SU-DHL-6 (cell line): ENCODE data around the gene BANP.

Experiments
- H2AFZ ChIP-seq: fragments of 200-600 bp; sonication (generic); 2 replicates; pipeline ENCODE4 v1.6.1; 2014; ENCODE audit warnings: low read depth, mild to moderate bottlenecking, moderate library complexity, mixed read lengths, antibody characterized with exemption, low read length; ENCODE audit not compliant: severe bottlenecking
- H3F3A ChIP-seq: fragments of 200-600 bp; shearing (Covaris generic); 2 replicates; pipeline ENCODE4 v1.6.0; 2016; ENCODE audit warnings: antibody characterized with exemption, mild to moderate bottlenecking; ENCODE audit not compliant: insufficient read depth
- H3K27ac ChIP-seq: fragments of 200-600 bp; sonication (generic); 2 replicates; pipeline ENCODE4 v1.5.1; 2016; ENCODE audit warnings: low read depth, mild to moderate bottlenecking, low read length, moderate library complexity, mixed read lengths
- H3K27me3 ChIP-seq: fragments of 200-600 bp; sonication (generic), shearing (Covaris generic); 2 replicates; pipeline ENCODE4 v1.6.0; 2014; ENCODE audit warnings: mild to moderate bottlenecking, low read length
- H3K36me3 ChIP-seq: fragments of 200-600 bp; sonication (generic); 2 replicates; pipeline ENCODE4 v1.6.1; 2014; ENCODE audit warnings: mild to moderate bottlenecking, low read length, mixed read lengths
- H3K4me2 ChIP-seq: fragments of 300-600, 200-600 bp; shearing (Covaris generic), sonication (generic); 2 replicates; pipeline ENCODE4 v1.6.0; 2014; ENCODE audit warnings: low read length, low read depth, mild to moderate bottlenecking; ENCODE audit not compliant: poor library complexity, severe bottlenecking
- H3K4me3 ChIP-seq: fragments of 200-600 bp; sonication (generic); 2 replicates; pipeline ENCODE4 v1.5.1; 2014; ENCODE audit warnings: antibody characterized with exemption, low read length, mild to moderate bottlenecking, mixed read lengths; ENCODE audit not compliant: insufficient read depth, poor library complexity, severe bottlenecking
- H3K79me2 ChIP-seq: fragments of 200-600 bp; sonication (generic); 2 replicates; pipeline ENCODE4 v1.6.1; 2014; ENCODE audit warnings: mild to moderate bottlenecking, low read length, moderate library complexity; ENCODE audit not compliant: insufficient read depth
- H3K9ac ChIP-seq: fragments of 200-600 bp; sonication (generic); 2 replicates; pipeline ENCODE4 v1.7.0; 2014; ENCODE audit warnings: mild to moderate bottlenecking, low read length
- H3K9me2 ChIP-seq: fragments of 200-600 bp; sonication (generic); replicated peaks from 2 replicates; pipeline ENCODE4 v1.6.1; 2014; ENCODE audit warnings: low read length; ENCODE audit not compliant: insufficient read depth
- H3K9me3 ChIP-seq: fragments of 200-600 bp; sonication (generic); 2 replicates; pipeline ENCODE4 v1.6.1; 2014; ENCODE audit warnings: low read length, mixed read lengths; ENCODE audit not compliant: insufficient read depth
- H4K20me1 ChIP-seq: fragments of 200-600 bp; sonication (generic); 2 replicates; pipeline ENCODE4 v1.6.1; 2014; ENCODE audit warnings: low read depth, mild to moderate bottlenecking, antibody characterized with exemption, low read length, moderate library complexity, mixed read lengths
- CTCF ChIP-seq: fragments of 200-600 bp; sonication (generic); IDR thresholded peaks from one replicate; pipeline ENCODE4 v1.5.1; 2017; ENCODE audit warnings: antibody characterized with exemption, mild to moderate bottlenecking, low read length, moderate library complexity; ENCODE audit not compliant: insufficient read depth, poor library complexity, severe bottlenecking
- EZH2phosphoT487 ChIP-seq: fragments of 200-600 bp; sonication (generic), shearing (Covaris generic); conservative IDR thresholded peaks from 2 replicates; pipeline ENCODE4 v1.6.1; 2018; ENCODE audit warnings: mild to moderate bottlenecking, antibody characterized with exemption, low read length, moderate library complexity, mixed read lengths

The BANP gene

GRCh38 chr16:88121886-88122580, 170.8 kb downstream of the BANP start:
- no peak overlapping the region for H3K4me2 ChIP-seq
- H3K4me3 ChIP-seq, result no peak overlapping the region
- H3K9me2 ChIP-seq, result no peaks in the 10 kb centered on the region
- H3K9ac ChIP-seq, result no peak overlapping the region
- H3F3A ChIP-seq, result no peaks in the 10 kb centered on the region
- H3K36me3 ChIP-seq, result no peaks in the 10 kb centered on the region
- no peak overlapping the region for H2AFZ ChIP-seq
- TF ChIP-seq CTCF (no peak), EZH2phosphoT487 (no peak)
- H4K20me1 ChIP-seq, result no peaks in the 10 kb centered on the region
- no peaks in the 10 kb centered on the region for H3K27me3 ChIP-seq
- no peaks in the 10 kb centered on the region for H3K9me3 ChIP-seq
- H3K27ac ChIP-seq, result no peak overlapping the region
- no peaks in the 10 kb centered on the region for H3K79me2 ChIP-seq
